ENCODE results near the gene TK1. TPM values are rescaled to one million over a fixed set of nuclear protein-coding genes. Genes with fewer than 3 reads are reported as not detected.

Gene TK1
- total RNA-seq, 2 donors from 2014 or later, result 0.66 to 4.9 TPM

- TF ChIP-seq POLR2A (IDR thresholded peaks at IDR 0.05), result no peak
- TF ChIP-seq CTCF (IDR thresholded peaks at IDR 0.05), result peak in 1 of 7 experiments; percentile 32
- H3K4me3 ChIP-seq, result no peak overlapping the region
- H3K9me3 ChIP-seq, result no peaks in the 10 kb centered on the region
- peak; percentile 87 to 93 (median 92) for DNase-seq
- WGBS, 2 donors, result 15 to 16% methylated on average over 10 of the region's 11 CpGs
- H3K36me3 ChIP-seq (replicated peaks in 1 of 2; ENCODE audit: insufficient read depth in 1 of 2, low read depth in 2 of 2), result no peaks in the 10 kb centered on the region
- H3K27ac ChIP-seq, result peak overlapping the region; percentile 70 to 89 (median 87)
- no peaks in the 10 kb centered on the region for H3K27me3 ChIP-seq
- intact Hi-C loops (cut with DNase I), result no loop called here
- ATAC-seq, result peak; percentile 56
- peaks cover 82% of the 10 kb centered on the region for H3K4me1 ChIP-seq
Observed at GRCh38 chr17:78144147-78144719, 42.6 kb downstream of the TK1 start.

GRCh38 chr17:78143214-78144146 is 43.4 kb downstream of the TK1 start:
- TF ChIP-seq POLR2A (IDR thresholded peaks at IDR 0.05) (no peak), CTCF (IDR thresholded peaks at IDR 0.05) (no peak)

GRCh38 chr17:78142119-78142861 is 44.6 kb downstream of the TK1 start:
- no peaks in the 10 kb centered on the region for H3K36me3 ChIP-seq (replicated peaks in 1 of 2; ENCODE audit: insufficient read depth in 1 of 2, low read depth in 2 of 2)
- WGBS, 2 donors, result 65 to 68% methylated on average over 5 to 16 of the region's 16 CpGs
- ATAC-seq, result no peak
- peak overlapping the region in 2 of 4 donors; percentile 60 to 67 for H3K27ac ChIP-seq
- no peaks in the 10 kb centered on the region for H3K27me3 ChIP-seq
- H3K4me1 ChIP-seq, result peaks cover 69% of the 10 kb centered on the region
- intact Hi-C loops (cut with DNase I), result no loop called here
- H3K9me3 ChIP-seq, result no peaks in the 10 kb centered on the region
- DNase-seq, result peak; percentile 63 to 92 (median 82)
- no peak overlapping the region for H3K4me3 ChIP-seq
- TF ChIP-seq POLR2A (IDR thresholded peaks at IDR 0.05), result no peak

More at GRCh38 chr17:78143214-78144146, 43.4 kb downstream of the TK1 start:
- H3K36me3 ChIP-seq (replicated peaks in 1 of 2; ENCODE audit: insufficient read depth in 1 of 2, low read depth in 2 of 2), result no peaks in the 10 kb centered on the region
- H3K4me1 ChIP-seq, result peaks cover 81% of the 10 kb centered on the region
- no peaks in the 10 kb centered on the region for H3K9me3 ChIP-seq
- H3K27me3 ChIP-seq, result no peaks in the 10 kb centered on the region
- no peak for ATAC-seq
- H3K4me3 ChIP-seq, result no peak overlapping the region
- DNase-seq, result peak in 1 of 4 donors; percentile 17
- 81 to 86% methylated on average over 20 to 21 of the region's 21 CpGs for WGBS, 2 donors
- H3K27ac ChIP-seq, result peak overlapping the region; percentile 70 to 89 (median 87)
- intact Hi-C loops (cut with DNase I), result no loop called here

- intact Hi-C loops (cut with DNase I), result no loop called here
- DNase-seq, result no peak
- H3K4me1 ChIP-seq, result peaks cover 62% of the 10 kb centered on the region
- H3K4me3 ChIP-seq, result no peak overlapping the region
- no peak for ATAC-seq
- TF ChIP-seq POLR2A (IDR thresholded peaks at IDR 0.05) (no peak), CTCF (IDR thresholded peaks at IDR 0.05) (no peak)
- H3K9me3 ChIP-seq, result no peaks in the 10 kb centered on the region
- WGBS, 2 donors, result 78 to 85% methylated on average over 10 to 18 of the region's 20 CpGs
- H3K27ac ChIP-seq, result peak overlapping the region in 2 of 4 donors; percentile 60 to 67
- no peaks in the 10 kb centered on the region for H3K36me3 ChIP-seq (replicated peaks in 1 of 2; ENCODE audit: insufficient read depth in 1 of 2, low read depth in 2 of 2)
- no peaks in the 10 kb centered on the region for H3K27me3 ChIP-seq
Observed at GRCh38 chr17:78141437-78142118, 45.3 kb downstream of the TK1 start.

All from body of pancreas (tissue), 4 donors.